ENCODE measurements around the gene TNRC6B.

TNRC6B gene

DNA sequence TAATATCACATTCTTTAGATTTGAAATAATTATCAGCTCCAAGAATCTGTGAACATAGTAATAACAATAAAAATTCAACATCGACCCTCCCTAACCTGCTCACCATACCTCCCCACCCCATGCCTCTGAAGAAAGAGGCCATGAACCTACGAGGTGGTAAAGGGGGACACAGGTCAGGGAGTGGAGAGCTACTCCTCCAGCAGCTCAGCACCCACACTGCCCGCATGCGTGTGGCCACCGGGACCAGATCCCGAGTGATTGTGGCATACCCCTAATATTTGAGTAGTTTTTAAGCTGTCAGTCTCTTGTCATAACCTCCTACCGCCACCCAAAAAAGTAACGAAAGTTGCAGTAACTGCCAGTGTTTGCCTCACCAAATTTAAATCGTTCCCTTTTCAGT is 151.7 kb downstream of the TNRC6B start:
- H3K36me3 ChIP-seq (ENCODE audit: control insufficient read depth, insufficient read depth, low read length), result no peaks in the 10 kb centered on the region
- H3K27ac ChIP-seq (ENCODE audit: insufficient read depth, low read length, poor library complexity, severe bottlenecking), result peak overlapping the region; percentile 26
- H3K4me1 ChIP-seq (ENCODE audit: control insufficient read depth, insufficient read depth, low read length, poor library complexity, severe bottlenecking), result peaks cover 80% of the 10 kb centered on the region
- H3K4me3 ChIP-seq (ENCODE audit: insufficient read depth, low read depth, low read length, poor library complexity, severe bottlenecking), result no peak overlapping the region
- H3K9me3 ChIP-seq (ENCODE audit: control insufficient read depth, low read length), result no peaks in the 10 kb centered on the region
- no peaks in the 10 kb centered on the region for H3K27me3 ChIP-seq (replicated peaks; ENCODE audit: control insufficient read depth, insufficient read depth, low read length, poor library complexity, severe bottlenecking)
- no peak for DNase-seq

DNA sequence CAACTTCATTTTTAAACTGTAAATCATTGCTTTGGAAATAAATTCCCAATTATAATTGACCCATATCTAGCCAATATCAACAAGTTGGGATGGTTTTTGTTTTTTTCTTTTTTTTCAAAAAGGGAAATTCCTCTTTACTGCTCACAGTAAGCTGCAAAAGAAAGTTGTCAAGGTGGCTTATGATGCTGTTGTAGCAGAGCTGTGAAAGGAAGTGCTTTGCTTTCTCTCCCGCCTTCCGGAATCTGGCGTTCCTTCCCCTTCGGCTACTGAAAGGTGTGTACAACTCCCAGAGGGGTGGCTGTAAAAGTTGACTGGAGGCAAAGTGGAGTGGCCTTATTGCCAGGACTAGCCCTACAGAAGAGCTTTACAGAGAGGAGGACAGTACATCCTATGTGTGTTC is 152.4 kb downstream of the TNRC6B start:
- no peak for DNase-seq
- no peaks in the 10 kb centered on the region for H3K36me3 ChIP-seq (ENCODE audit: control insufficient read depth, insufficient read depth, low read length)
- no peaks in the 10 kb centered on the region for H3K9me3 ChIP-seq (ENCODE audit: control insufficient read depth, low read length)
- H3K27ac ChIP-seq (ENCODE audit: insufficient read depth, low read length, poor library complexity, severe bottlenecking), result no peak overlapping the region
- H3K27me3 ChIP-seq (replicated peaks; ENCODE audit: control insufficient read depth, insufficient read depth, low read length, poor library complexity, severe bottlenecking), result no peaks in the 10 kb centered on the region
- peaks cover 79% of the 10 kb centered on the region for H3K4me1 ChIP-seq (ENCODE audit: control insufficient read depth, insufficient read depth, low read length, poor library complexity, severe bottlenecking)
- H3K4me3 ChIP-seq (ENCODE audit: insufficient read depth, low read depth, low read length, poor library complexity, severe bottlenecking), result no peak overlapping the region

DNA sequence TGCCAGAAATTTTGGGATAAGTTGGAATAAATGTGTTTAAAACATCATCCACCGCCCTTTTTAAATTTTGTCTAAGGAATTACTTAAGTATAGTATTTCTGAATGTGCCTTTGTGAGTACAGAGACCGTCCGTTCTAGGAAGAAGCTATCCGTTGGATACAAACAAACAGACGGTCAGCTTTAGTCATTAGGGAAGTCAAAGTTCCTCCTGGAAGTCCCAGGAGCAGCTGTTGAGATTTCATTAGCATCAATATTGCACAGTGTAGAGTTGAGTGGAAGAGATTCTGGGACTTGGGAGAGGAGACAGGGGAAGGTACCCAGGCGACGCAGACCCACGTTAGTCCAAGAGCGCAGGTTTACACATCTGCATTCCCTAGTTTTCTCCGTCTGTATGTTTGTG is 152.9 kb downstream of the TNRC6B start:
- Histone ChIP-seq H3K36me3 (ENCODE audit: control insufficient read depth, insufficient read depth, low read length) (no peaks in the 10 kb centered on the region), H3K4me1 (ENCODE audit: control insufficient read depth, insufficient read depth, low read length, poor library complexity, severe bottlenecking) (peaks cover 75% of the 10 kb centered on the region)

GRCh38 chr22:40331706-40332105 is 154.0 kb downstream of the TNRC6B start:
- peak overlapping the region; percentile 40 for H3K27ac ChIP-seq (ENCODE audit: insufficient read depth, low read length, poor library complexity, severe bottlenecking)
- peaks cover 75% of the 10 kb centered on the region for H3K4me1 ChIP-seq (ENCODE audit: control insufficient read depth, insufficient read depth, low read length, poor library complexity, severe bottlenecking)
- H3K36me3 ChIP-seq (ENCODE audit: control insufficient read depth, insufficient read depth, low read length), result no peaks in the 10 kb centered on the region
- H3K27me3 ChIP-seq (replicated peaks; ENCODE audit: control insufficient read depth, insufficient read depth, low read length, poor library complexity, severe bottlenecking), result no peaks in the 10 kb centered on the region
- peak overlapping the region; percentile 12 for H3K4me3 ChIP-seq (ENCODE audit: insufficient read depth, low read depth, low read length, poor library complexity, severe bottlenecking)
- no peaks in the 10 kb centered on the region for H3K9me3 ChIP-seq (ENCODE audit: control insufficient read depth, low read length)
- no peak for DNase-seq

More for the DNA sequence above, 152.9 kb downstream of the TNRC6B start:
- no peak for DNase-seq
- H3K9me3 ChIP-seq (ENCODE audit: control insufficient read depth, low read length), result no peaks in the 10 kb centered on the region
- no peak overlapping the region for H3K4me3 ChIP-seq (ENCODE audit: insufficient read depth, low read depth, low read length, poor library complexity, severe bottlenecking)
- H3K27me3 ChIP-seq (replicated peaks; ENCODE audit: control insufficient read depth, insufficient read depth, low read length, poor library complexity, severe bottlenecking), result no peaks in the 10 kb centered on the region
- H3K27ac ChIP-seq (ENCODE audit: insufficient read depth, low read length, poor library complexity, severe bottlenecking), result no peak overlapping the region

DNA sequence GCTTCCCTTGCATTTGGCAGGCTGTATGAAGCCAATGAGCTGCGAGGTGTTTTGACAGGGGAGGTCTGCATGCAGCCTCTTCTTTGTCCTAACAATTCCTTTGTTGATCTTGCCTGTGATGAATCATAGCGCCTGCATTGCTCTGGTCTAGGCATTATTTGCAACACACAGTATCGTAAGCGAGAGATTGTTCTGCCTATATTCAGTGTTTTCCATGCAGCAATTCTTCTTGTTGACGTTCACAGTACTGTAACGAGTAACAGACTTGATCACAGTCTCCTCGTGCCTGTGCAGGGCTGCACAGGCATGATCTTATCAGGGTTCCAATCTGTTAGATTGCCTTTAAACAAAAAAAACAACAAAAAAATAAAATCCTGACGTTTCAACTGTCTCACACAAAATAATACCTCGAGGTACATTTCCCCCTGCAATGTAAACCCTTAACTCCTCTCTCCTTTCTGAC is 154.6 kb downstream of the TNRC6B start:
- H3K27me3 ChIP-seq (replicated peaks; ENCODE audit: control insufficient read depth, insufficient read depth, low read length, poor library complexity, severe bottlenecking), result no peaks in the 10 kb centered on the region
- no peaks in the 10 kb centered on the region for H3K9me3 ChIP-seq (ENCODE audit: control insufficient read depth, low read length)
- DNase-seq, result no peak
- H3K36me3 ChIP-seq (ENCODE audit: control insufficient read depth, insufficient read depth, low read length), result no peaks in the 10 kb centered on the region
- H3K4me3 ChIP-seq (ENCODE audit: insufficient read depth, low read depth, low read length, poor library complexity, severe bottlenecking), result peak overlapping the region; percentile 12
- peak overlapping the region; percentile 40 for H3K27ac ChIP-seq (ENCODE audit: insufficient read depth, low read length, poor library complexity, severe bottlenecking)
- H3K4me1 ChIP-seq (ENCODE audit: control insufficient read depth, insufficient read depth, low read length, poor library complexity, severe bottlenecking), result peaks cover 68% of the 10 kb centered on the region

GRCh38 chr22:40334060-40334459 is 156.3 kb downstream of the TNRC6B start:
- Histone ChIP-seq H3K27me3 (replicated peaks; ENCODE audit: control insufficient read depth, insufficient read depth, low read length, poor library complexity, severe bottlenecking) (no peaks in the 10 kb centered on the region), H3K9me3 (ENCODE audit: control insufficient read depth, low read length) (no peaks in the 10 kb centered on the region), H3K4me1 (ENCODE audit: control insufficient read depth, insufficient read depth, low read length, poor library complexity, severe bottlenecking) (peaks cover 52% of the 10 kb centered on the region), H3K36me3 (ENCODE audit: control insufficient read depth, insufficient read depth, low read length) (no peaks in the 10 kb centered on the region), H3K27ac (ENCODE audit: insufficient read depth, low read length, poor library complexity, severe bottlenecking) (peak overlapping the region; percentile 47), H3K4me3 (ENCODE audit: insufficient read depth, low read depth, low read length, poor library complexity, severe bottlenecking) (no peak overlapping the region)
- DNase-seq, result no peak

- no peak for DNase-seq
- peak overlapping the region; percentile 47 for H3K27ac ChIP-seq (ENCODE audit: insufficient read depth, low read length, poor library complexity, severe bottlenecking)
- no peaks in the 10 kb centered on the region for H3K36me3 ChIP-seq (ENCODE audit: control insufficient read depth, insufficient read depth, low read length)
- H3K4me1 ChIP-seq (ENCODE audit: control insufficient read depth, insufficient read depth, low read length, poor library complexity, severe bottlenecking), result peaks cover 51% of the 10 kb centered on the region
- no peaks in the 10 kb centered on the region for H3K27me3 ChIP-seq (replicated peaks; ENCODE audit: control insufficient read depth, insufficient read depth, low read length, poor library complexity, severe bottlenecking)
- H3K4me3 ChIP-seq (ENCODE audit: insufficient read depth, low read depth, low read length, poor library complexity, severe bottlenecking), result peak overlapping the region; percentile 5
- no peaks in the 10 kb centered on the region for H3K9me3 ChIP-seq (ENCODE audit: control insufficient read depth, low read length)
These were observed 157.2 kb downstream of the TNRC6B start for GRCh38 chr22:40334899-40335298.

- no peak overlapping the region for H3K4me3 ChIP-seq (ENCODE audit: insufficient read depth, low read depth, low read length, poor library complexity, severe bottlenecking)
- H3K27me3 ChIP-seq (replicated peaks; ENCODE audit: control insufficient read depth, insufficient read depth, low read length, poor library complexity, severe bottlenecking), result no peaks in the 10 kb centered on the region
- no peaks in the 10 kb centered on the region for H3K36me3 ChIP-seq (ENCODE audit: control insufficient read depth, insufficient read depth, low read length)
- peaks cover 48% of the 10 kb centered on the region for H3K4me1 ChIP-seq (ENCODE audit: control insufficient read depth, insufficient read depth, low read length, poor library complexity, severe bottlenecking)
- H3K27ac ChIP-seq (ENCODE audit: insufficient read depth, low read length, poor library complexity, severe bottlenecking), result peak overlapping the region; percentile 47
- DNase-seq, result no peak
- H3K9me3 ChIP-seq (ENCODE audit: control insufficient read depth, low read length), result no peaks in the 10 kb centered on the region
These were observed 157.6 kb downstream of the TNRC6B start for GRCh38 chr22:40335358-40335757.

DNA sequence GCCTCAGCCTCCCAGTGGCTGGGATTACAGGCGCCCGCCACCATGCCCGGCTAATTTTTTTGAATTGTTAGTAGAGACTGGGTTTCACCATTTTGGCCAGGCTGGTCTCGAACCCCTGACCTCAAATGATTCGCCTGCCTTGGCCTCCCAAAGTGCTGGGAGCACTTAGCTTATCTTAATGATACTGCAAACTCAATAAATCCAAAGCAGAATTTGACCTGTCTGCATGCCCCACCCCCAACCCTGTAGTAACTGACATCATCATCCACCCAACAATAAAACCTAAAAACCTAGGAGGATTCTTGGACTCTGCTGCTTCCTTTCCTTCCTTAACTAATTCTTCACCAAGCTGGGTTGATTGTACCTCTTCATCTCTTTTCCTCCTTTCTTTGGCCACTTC is 162.3 kb downstream of the TNRC6B start:
- H3K9me3 ChIP-seq (ENCODE audit: control insufficient read depth, low read length), result no peaks in the 10 kb centered on the region
- H3K27me3 ChIP-seq (replicated peaks; ENCODE audit: control insufficient read depth, insufficient read depth, low read length, poor library complexity, severe bottlenecking), result no peaks in the 10 kb centered on the region
- no peak for DNase-seq
- no peaks in the 10 kb centered on the region for H3K36me3 ChIP-seq (ENCODE audit: control insufficient read depth, insufficient read depth, low read length)
- H3K27ac ChIP-seq (ENCODE audit: insufficient read depth, low read length, poor library complexity, severe bottlenecking), result no peak overlapping the region
- peaks cover 30% of the 10 kb centered on the region for H3K4me1 ChIP-seq (ENCODE audit: control insufficient read depth, insufficient read depth, low read length, poor library complexity, severe bottlenecking)
- H3K4me3 ChIP-seq (ENCODE audit: insufficient read depth, low read depth, low read length, poor library complexity, severe bottlenecking), result no peak overlapping the region

GRCh38 chr22:40341604-40342003 is 163.9 kb downstream of the TNRC6B start:
- DNase-seq, result no peak
- no peaks in the 10 kb centered on the region for H3K36me3 ChIP-seq (ENCODE audit: control insufficient read depth, insufficient read depth, low read length)
- H3K9me3 ChIP-seq (ENCODE audit: control insufficient read depth, low read length), result no peaks in the 10 kb centered on the region
- H3K4me3 ChIP-seq (ENCODE audit: insufficient read depth, low read depth, low read length, poor library complexity, severe bottlenecking), result no peak overlapping the region
- peaks cover 26% of the 10 kb centered on the region for H3K4me1 ChIP-seq (ENCODE audit: control insufficient read depth, insufficient read depth, low read length, poor library complexity, severe bottlenecking)
- no peaks in the 10 kb centered on the region for H3K27me3 ChIP-seq (replicated peaks; ENCODE audit: control insufficient read depth, insufficient read depth, low read length, poor library complexity, severe bottlenecking)
- no peak overlapping the region for H3K27ac ChIP-seq (ENCODE audit: insufficient read depth, low read length, poor library complexity, severe bottlenecking)

DNA sequence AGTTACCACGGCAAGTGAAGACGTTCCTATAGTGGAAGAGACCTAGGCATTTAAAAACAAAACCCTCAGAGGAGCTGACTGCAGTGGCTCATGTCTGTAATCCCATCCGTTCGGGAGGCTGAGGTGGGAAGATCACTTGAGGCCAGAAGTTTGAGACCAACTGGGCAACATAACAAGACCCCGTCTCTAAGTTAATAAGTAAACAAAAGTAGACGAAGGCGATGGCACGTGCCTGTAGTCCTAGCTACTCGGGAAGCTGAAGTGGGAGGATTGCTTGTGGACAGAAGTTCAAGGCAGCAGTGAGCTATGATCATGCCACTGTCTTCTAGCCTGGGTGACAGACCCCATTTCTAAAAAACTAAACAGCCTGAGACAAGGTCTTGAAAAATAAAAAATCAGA is 164.8 kb downstream of the TNRC6B start:
- H3K4me1 ChIP-seq (ENCODE audit: control insufficient read depth, insufficient read depth, low read length, poor library complexity, severe bottlenecking), result peaks cover 32% of the 10 kb centered on the region
- H3K9me3 ChIP-seq (ENCODE audit: control insufficient read depth, low read length), result no peaks in the 10 kb centered on the region
- H3K36me3 ChIP-seq (ENCODE audit: control insufficient read depth, insufficient read depth, low read length), result no peaks in the 10 kb centered on the region
- H3K27ac ChIP-seq (ENCODE audit: insufficient read depth, low read length, poor library complexity, severe bottlenecking), result no peak overlapping the region
- no peak for DNase-seq
- no peak overlapping the region for H3K4me3 ChIP-seq (ENCODE audit: insufficient read depth, low read depth, low read length, poor library complexity, severe bottlenecking)
- H3K27me3 ChIP-seq (replicated peaks; ENCODE audit: control insufficient read depth, insufficient read depth, low read length, poor library complexity, severe bottlenecking), result no peaks in the 10 kb centered on the region

All from effector memory CD4-positive, alpha-beta T cell (primary cell).